HG02759 (cell line): Measurements from ENCODE around the gene CHAC1.

Experiments used
- ATAC-seq: cut with Tn5 transposase; IDR thresholded peaks from one replicate; pipeline ENCODE4 v1.9.1; 2021; ENCODE audit warnings: mild to moderate bottlenecking, moderate library complexity; ENCODE audit not compliant: unreplicated experiment

Gene CHAC1

GRCh38 chr15:40952901-40953712, at the start of gene CHAC1:
Gene CHAC1 (plus strand): TSS chr15:40953471. CDS start chr15:40953584, 113 bp downstream.
- peak; percentile 93 for ATAC-seq

- no peak for ATAC-seq
Observed at GRCh38 chr15:40904552-40905201, 48.6 kb upstream of the CHAC1 start.

DNA sequence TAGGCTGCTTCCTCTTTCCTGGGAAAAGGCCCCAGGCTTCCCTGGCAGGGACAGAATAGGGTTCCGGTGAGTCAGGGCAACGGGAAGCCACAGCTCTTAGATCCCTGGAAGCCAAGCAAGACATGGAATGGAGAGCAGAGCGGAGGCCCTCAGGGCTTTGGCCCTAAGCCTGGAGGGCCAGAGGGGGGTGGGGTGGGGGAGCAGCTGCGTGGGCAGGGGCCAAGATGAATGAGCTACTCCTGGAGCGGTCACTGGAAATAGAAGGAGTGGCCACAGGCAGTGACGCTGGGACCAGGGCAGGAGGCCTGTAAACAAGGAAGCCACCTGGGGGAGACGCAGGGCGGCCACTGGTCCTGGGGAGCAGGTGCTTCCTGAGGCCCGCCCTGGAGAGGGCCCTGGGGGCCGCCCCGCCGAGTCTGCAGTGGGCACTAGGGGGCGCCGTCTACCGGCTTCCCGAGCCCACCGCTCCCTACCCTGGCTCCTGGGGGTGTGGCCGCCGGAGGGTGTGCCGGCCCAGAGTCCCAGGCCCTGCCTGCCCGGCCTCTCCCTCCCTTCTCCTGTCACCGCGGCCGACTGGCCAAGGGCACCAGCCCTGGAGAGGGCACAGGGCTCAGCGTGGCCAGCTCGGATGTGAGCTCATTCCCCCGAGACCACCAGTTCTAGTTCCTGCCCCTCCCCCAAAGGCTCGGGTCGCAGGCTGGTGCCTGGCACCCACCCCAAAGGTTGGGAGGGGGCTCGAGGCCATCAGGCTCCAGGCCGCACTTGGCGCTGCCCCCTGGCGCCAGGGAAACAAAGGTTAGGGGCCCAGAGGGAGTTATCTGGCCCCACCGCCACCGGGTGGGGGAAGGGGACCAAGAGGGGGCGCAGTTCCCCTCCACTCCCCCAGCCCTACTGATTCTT, 46.9 kb upstream of the CHAC1 start:
- peak; percentile 78 for ATAC-seq

DNA sequence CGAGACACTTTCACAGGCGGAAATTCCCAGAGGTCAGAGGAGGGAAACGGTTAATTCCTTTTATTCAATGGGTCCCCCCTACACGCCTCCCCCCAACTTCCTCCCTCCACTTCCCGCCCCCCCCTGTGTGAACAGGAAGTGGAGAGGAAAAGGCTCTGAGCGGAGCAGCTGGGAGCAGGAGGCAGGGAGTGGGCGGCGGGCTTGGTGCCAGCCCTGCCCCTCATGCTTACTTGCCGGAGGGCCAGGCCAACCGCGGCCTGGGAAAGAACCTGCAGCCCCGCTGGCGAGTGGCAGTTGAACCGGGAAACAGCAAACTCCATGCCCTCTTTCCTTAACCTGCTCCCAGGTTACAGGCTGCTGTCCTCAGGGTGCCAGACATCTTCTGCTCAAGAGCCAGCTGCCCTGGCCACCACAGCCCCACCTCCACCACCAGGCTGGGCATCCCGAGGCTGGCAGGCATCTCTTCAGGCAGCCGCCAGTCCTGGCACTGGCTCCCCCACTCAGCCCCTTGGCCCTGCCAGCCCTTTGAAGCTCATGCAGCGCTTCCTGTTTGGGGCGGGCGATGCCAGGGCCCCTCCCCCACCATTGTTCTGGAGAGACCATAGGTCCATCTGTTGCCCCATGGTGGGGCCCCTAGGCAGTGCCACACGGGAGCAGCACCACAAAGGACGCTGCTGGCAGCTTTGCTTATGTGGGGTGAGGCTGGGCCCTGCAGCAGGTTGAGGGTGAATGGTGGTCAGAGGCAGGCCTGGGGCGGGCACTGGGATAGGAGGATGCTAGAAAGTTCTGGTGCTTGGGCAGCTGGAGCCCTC, 46.1 kb upstream of the CHAC1 start:
- ATAC-seq = peak; percentile 20

GRCh38 chr15:40908095-40908494, 45.2 kb upstream of the CHAC1 start:
- ATAC-seq = no peak

DNA sequence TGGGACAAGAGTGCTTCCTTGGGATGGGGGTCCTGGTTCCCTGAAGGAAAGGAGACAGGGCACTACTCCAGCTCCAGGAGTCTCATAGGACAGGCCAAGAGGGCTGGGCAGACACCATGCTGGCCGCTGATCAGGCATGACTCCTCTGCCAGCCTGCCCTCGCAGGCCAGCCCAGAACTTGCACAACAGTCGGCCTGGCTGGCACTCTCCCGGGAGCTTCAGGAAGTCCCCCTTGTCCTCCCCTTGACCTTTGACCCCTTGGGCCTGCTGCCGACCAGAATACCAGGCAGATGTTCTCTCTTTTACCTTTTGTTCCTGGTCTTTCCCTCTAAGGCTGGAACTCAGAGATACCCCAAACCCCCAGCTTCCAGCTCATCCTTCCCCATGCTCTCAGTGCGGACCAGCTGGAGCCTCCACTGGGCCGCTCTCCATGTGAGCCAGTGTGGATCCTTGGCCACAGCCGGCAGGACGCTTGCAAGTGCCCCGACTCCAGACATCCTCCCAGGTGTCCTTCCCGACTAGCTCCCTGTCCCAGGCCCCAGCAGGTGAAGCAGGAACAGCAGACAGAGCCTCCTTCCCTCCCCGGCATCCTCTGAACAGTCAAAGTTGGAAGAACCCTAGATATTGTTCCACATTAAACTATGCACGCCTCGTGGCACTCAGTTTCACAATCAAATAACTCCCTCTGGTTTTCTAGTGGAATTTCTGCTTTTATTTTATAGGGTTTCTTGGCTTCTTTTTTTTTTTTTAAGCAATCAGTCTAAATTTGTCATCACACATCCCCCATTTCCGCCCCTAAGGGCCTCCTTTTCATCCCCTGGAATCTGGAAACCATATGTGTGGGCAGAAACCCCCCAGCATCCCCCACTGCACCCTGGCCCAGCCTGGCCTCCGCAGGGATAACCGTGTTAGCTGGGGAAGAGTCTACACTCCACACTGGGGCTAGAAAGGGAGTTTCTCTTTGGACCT, 43.3 kb upstream of the CHAC1 start:
- no peak for ATAC-seq

GRCh38 chr15:40911141-40911540, 42.1 kb upstream of the CHAC1 start:
- no peak for ATAC-seq

GRCh38 chr15:40911693-40912092, 41.6 kb upstream of the CHAC1 start:
- ATAC-seq = no peak

DNA sequence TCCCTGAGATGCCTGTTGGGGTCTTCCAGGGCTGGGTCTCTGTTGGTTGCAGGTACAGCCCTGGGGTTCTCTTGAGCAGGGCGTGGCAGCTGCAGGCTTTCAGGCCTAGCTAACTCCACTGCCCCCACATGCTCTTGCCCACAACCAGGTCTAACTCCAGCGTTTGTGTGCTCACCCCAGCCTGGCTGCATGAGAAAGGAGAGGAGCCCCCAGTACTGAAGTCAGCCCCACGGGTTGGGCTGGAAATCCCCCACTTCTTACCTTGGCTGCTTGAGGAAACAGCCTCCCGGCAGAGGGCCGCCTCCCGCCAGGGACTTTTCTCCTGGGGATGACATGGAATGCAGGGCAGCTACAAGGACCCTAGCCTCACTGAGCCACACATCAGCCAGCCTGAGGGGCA, 40.8 kb upstream of the CHAC1 start:
- ATAC-seq = no peak

- ATAC-seq = no peak
Observed at GRCh38 chr15:40914013-40914412, 39.3 kb upstream of the CHAC1 start.

GRCh38 chr15:40914486-40914885, 38.8 kb upstream of the CHAC1 start:
- no peak for ATAC-seq

GRCh38 chr15:40915116-40915661, 38.1 kb upstream of the CHAC1 start:
- no peak for ATAC-seq

- ATAC-seq = no peak
Observed at GRCh38 chr15:40915679-40916078, 37.6 kb upstream of the CHAC1 start.

DNA sequence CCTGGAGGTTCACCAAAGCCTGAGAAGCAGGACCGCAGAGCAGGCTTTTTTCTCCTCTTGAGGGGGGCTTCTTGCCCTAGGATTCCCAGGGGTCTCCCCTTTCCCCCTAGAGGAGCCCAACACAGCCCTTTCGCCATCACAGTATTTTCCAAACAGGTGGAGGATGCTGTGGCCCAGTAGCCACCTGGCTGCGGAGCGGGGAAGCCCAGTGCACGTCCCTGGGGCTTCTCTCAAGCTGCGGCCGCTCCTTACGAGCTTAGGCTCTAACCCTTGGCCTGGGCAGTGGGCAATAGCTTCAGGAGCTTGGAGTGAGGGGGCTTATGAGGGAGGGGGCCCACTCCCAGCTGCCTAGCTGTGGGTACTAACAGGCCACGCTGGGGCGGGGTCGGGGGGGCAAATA, 35.7 kb upstream of the CHAC1 start:
- ATAC-seq = no peak

DNA sequence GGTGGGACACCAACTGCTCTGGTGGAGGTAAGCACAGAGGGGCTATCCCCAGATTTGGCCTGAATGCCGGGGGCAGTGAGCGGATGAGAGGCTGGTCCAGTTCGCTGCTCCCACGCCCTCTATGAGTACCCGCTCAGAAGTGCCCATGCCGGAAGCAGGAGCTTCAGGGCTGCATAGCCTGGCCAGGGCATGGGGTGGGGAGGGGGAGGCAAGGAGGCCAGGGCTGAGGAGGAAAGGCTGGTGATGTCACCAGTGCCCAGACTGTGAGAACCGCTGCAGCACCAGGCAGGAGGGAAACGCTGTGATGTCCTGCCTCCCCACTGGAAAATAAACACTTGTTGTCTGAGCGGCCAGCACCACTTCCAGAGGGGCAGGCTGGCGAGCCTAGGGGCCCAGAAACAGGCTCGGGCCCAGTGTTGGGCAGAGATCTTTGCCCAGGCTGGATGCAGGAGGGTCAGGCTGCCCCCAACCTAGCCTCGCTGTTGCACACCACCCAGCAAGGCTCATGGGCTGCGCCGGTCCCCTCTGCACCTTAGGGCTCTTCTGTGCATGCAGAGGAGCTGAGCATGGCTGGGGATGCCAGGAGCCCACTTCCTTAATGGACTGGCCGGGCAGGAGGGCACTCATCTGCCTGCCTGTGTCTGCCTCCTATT, 35.0 kb upstream of the CHAC1 start:
- no peak for ATAC-seq

DNA sequence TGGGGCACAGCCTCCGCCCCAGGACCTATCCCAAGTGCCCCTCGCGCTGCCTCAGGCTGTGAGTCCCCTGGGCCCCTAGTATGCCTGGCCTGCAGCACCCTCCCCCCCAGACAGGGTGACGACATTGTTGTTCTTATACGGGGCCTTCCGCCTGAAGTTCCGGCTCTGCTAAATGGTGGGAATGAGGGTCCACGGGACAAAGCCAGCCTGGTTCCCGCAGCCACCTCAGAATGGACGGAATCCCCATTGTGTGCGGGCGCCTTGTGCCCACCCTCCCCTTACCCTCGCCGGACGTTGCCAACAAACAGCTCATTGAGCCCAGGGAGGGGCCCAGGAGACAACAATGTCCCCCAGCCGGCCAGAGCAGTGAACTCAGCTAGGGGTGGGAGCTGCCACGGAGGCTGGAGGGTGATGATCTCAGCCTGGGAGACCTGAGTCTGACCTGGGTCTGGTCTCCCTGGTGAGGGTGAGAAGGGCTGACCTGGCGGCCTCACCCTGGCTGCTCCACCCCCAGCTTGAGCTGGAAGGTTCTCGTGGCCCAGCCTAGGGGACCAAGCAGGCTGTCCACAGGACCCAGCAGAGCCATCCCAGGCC, 34.4 kb upstream of the CHAC1 start:
- ATAC-seq = no peak

DNA sequence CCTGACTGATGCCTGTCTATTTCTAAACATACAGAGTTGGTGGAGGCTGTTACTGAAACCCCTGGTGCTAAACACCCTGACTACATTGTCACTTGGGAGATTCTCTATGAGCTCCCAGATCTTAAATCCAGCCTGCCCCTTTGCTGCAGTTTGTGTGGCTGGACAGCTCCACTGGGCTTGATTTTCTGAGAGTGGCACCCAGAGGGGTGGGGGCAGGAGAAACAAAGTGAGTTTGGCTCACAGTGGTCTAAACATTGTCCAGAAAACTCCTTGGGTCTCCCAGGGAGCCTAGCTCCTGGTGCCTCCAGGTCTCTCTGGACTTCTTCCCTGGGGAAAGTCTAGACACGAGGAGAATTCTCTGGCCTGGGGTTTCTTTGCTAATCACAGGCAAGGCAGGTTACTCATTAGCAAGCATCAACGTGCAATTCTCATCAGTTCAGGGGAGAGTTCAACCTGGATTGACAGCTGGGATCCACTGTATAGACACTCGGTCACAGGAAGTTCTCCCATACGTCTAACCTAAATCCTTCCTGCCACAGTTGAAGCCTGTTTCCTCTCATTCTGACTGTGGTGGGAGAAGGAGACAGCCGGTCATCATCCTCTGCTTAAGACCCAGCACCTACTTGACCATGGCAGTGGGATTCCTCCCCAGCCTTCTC, 31.2 kb upstream of the CHAC1 start:
- ATAC-seq = no peak

- no peak for ATAC-seq
Observed at GRCh38 chr15:40922608-40923005, 30.7 kb upstream of the CHAC1 start.
